GM12892 (cell line): Measurements from ENCODE around the gene IGSF10.

ENCODE experiments used
- DNase-seq: peaks from one replicate; pipeline ENCODE4 v3.0.0; 2011; ENCODE audit not compliant: insufficient read length
- FAIRE-seq: peaks from 2 replicates; lab custom pipeline; 2011; peaks lifted over from hg19 to GRCh38; lab: Jason Lieb, UNC
- POLR2A ChIP-seq: IDR thresholded peaks from 2 replicates; pipeline ENCODE4 v1.6.1; 2011; ENCODE audit warnings: low read depth, low read length, control low read depth
- POLR2AphosphoS5 ChIP-seq: IDR thresholded peaks from 2 replicates; pipeline ENCODE4 v1.6.1; 2011; ENCODE audit warnings: low read depth, low read length, control low read depth
- TAF1 ChIP-seq: IDR thresholded peaks from 2 replicates; pipeline ENCODE4 v1.6.1; 2011; ENCODE audit warnings: low read depth, mild to moderate bottlenecking, control low read depth, low read length, borderline replicate concordance

IGSF10 gene

GRCh38 chr3:151480492-151480891 is 19.6 kb upstream of the IGSF10 start:
- TF ChIP-seq TAF1 (no peak), POLR2A (no peak), POLR2AphosphoS5 (no peak)
- FAIRE-seq, result no peak
- DNase-seq, result no peak

GRCh38 chr3:151479452-151479851 is 18.6 kb upstream of the IGSF10 start:
- DNase-seq, result no peak
- no peak for TF ChIP-seq POLR2AphosphoS5
- TF ChIP-seq POLR2A, result no peak
- no peak for TF ChIP-seq TAF1
- FAIRE-seq, result no peak

- DNase-seq (no peak), FAIRE-seq (no peak)
- TF ChIP-seq TAF1, result no peak
- no peak for TF ChIP-seq POLR2AphosphoS5
- no peak for TF ChIP-seq POLR2A
These were observed 17.5 kb upstream of the IGSF10 start for GRCh38 chr3:151478335-151478697.

- FAIRE-seq, result no peak
- no peak for DNase-seq
- TF ChIP-seq POLR2A, result no peak
- no peak for TF ChIP-seq TAF1
- TF ChIP-seq POLR2AphosphoS5, result no peak
These were observed 16.9 kb upstream of the IGSF10 start for GRCh38 chr3:151477591-151478334.

GRCh38 chr3:151476344-151477018 is 15.6 kb upstream of the IGSF10 start:
- no peak for DNase-seq
- no peak for TF ChIP-seq POLR2AphosphoS5
- TF ChIP-seq TAF1, result no peak
- TF ChIP-seq POLR2A, result no peak
- no peak for FAIRE-seq

- TF ChIP-seq POLR2AphosphoS5 (no peak), POLR2A (no peak), TAF1 (no peak)
- DNase-seq, result no peak
- FAIRE-seq, result peak; percentile 40
These were observed 7.5 kb upstream of the IGSF10 start for GRCh38 chr3:151468284-151468917.

GRCh38 chr3:151467069-151467468 is 6.2 kb upstream of the IGSF10 start:
- FAIRE-seq, result no peak
- TF ChIP-seq POLR2AphosphoS5 (no peak), POLR2A (no peak), TAF1 (no peak)
- DNase-seq, result no peak

GRCh38 chr3:151462991-151463390 is 2.1 kb upstream of the IGSF10 start:
- DNase-seq, result no peak
- TF ChIP-seq POLR2A (no peak), POLR2AphosphoS5 (no peak), TAF1 (no peak)
- FAIRE-seq, result no peak

- no peak for FAIRE-seq
- DNase-seq, result no peak
- TF ChIP-seq POLR2AphosphoS5, result no peak
- TF ChIP-seq POLR2A, result no peak
- TF ChIP-seq TAF1, result no peak
These were observed 1.5 kb upstream of the IGSF10 start for GRCh38 chr3:151462278-151462780.

GRCh38 chr3:151460228-151460627 is 633 bp downstream of the IGSF10 start:
- FAIRE-seq, result no peak
- no peak for DNase-seq
- no peak for TF ChIP-seq TAF1
- no peak for TF ChIP-seq POLR2AphosphoS5
- no peak for TF ChIP-seq POLR2A

- no peak for DNase-seq
- TF ChIP-seq TAF1 (no peak), POLR2AphosphoS5 (no peak), POLR2A (no peak)
- FAIRE-seq, result no peak
These were observed 1.5 kb downstream of the IGSF10 start for GRCh38 chr3:151459358-151459757.

- TF ChIP-seq TAF1, result no peak
- no peak for TF ChIP-seq POLR2A
- no peak for TF ChIP-seq POLR2AphosphoS5
- FAIRE-seq, result no peak
These were observed 4.8 kb downstream of the IGSF10 start for GRCh38 chr3:151456065-151456464.

More at GRCh38 chr3:151456065-151456464, 4.8 kb downstream of the IGSF10 start:
- DNase-seq, result no peak
